Retinal pigment epithelial cell (primary cell): ENCODE measurements around the gene SPSB3.
A peak's percentile ranks its signal among the peaks of the same experiment; 100 is the strongest.

Source experiments
- DNase-seq: peaks from one replicate; pipeline ENCODE4 v3.0.0-alpha.2; 2010; ENCODE audit warnings: low read depth
- H3K4me3 ChIP-seq: 2 replicates; pipeline ENCODE4 v1.5.1; 2011; ENCODE audit warnings: mild to moderate bottlenecking, low read length, control low read depth, moderate library complexity
- CTCF ChIP-seq: conservative IDR thresholded peaks from 2 replicates; pipeline ENCODE4 v1.5.1; 2011; ENCODE audit warnings: low read depth, low read length, control low read depth, inconsistent platforms

Gene SPSB3

GRCh38 chr16:1751946-1752345, 30.4 kb downstream of the SPSB3 start:
- no peak overlapping the region for H3K4me3 ChIP-seq
- no peak for TF ChIP-seq CTCF
- DNase-seq, result no peak

GRCh38 chr16:1749152-1750117, 32.9 kb downstream of the SPSB3 start:
- H3K4me3 ChIP-seq, result no peak overlapping the region
- DNase-seq, result no peak
- no peak for TF ChIP-seq CTCF

- TF ChIP-seq CTCF, result no peak
- no peak for DNase-seq
- no peak overlapping the region for H3K4me3 ChIP-seq
Observed at GRCh38 chr16:1747934-1748333, 34.4 kb downstream of the SPSB3 start.

- no peak overlapping the region for H3K4me3 ChIP-seq
- TF ChIP-seq CTCF, result no peak
- DNase-seq, result no peak
Observed at GRCh38 chr16:1746693-1747195, 35.6 kb downstream of the SPSB3 start.

- peak; percentile 37 for DNase-seq
- TF ChIP-seq CTCF, result no peak
- no peak overlapping the region for H3K4me3 ChIP-seq
Observed at GRCh38 chr16:1745900-1746692, 36.3 kb downstream of the SPSB3 start.

GRCh38 chr16:1745181-1745899, 37.0 kb downstream of the SPSB3 start:
- no peak overlapping the region for H3K4me3 ChIP-seq
- no peak for TF ChIP-seq CTCF
- no peak for DNase-seq
